A172 (cell line): ENCODE measurements around the gene OR2AT4. TPM values are rescaled to one million over a fixed set of nuclear protein-coding genes. Genes with fewer than 3 reads are reported as not detected.
"Not testable (repeated sequence)": the region's sequence is repeated elsewhere in the genome, so short reads cannot be mapped to it uniquely, and the experiment has no call there.

Source experiments
- DNase-seq: peaks from one replicate; pipeline ENCODE4 v3.0.0-alpha.2; 2015; ENCODE audit warnings: low spot score
- total RNA-seq: library from RNA; depleted of rRNA; stranded (reverse); fragments of >200 nt; shearing (Covaris generic); gene quantifications from 2 replicates; pipeline ENCODE4 v1.2.3, GENCODE V29; 2014

The OR2AT4 gene
- total RNA-seq, 1 experiment from 2014 or later, result not detected

- DNase-seq, result peak; percentile 83
Observed at GRCh38 chr11:75103380-75104026, 6.8 kb upstream of the OR2AT4 start.

- DNase-seq, result no peak
Observed at GRCh38 chr11:75101424-75102128, 4.9 kb upstream of the OR2AT4 start.

GRCh38 chr11:75100314-75100713 lies 3.6 kb upstream of the OR2AT4 start:
- DNase-seq, result peak; percentile 91

GRCh38 chr11:75099635-75100034 lies 3.0 kb upstream of the OR2AT4 start:
- no peak for DNase-seq

- DNase-seq, result not testable (repeated sequence)
Observed at GRCh38 chr11:75098835-75099439, 2.3 kb upstream of the OR2AT4 start.

- not testable (repeated sequence) for DNase-seq
Observed at GRCh38 chr11:75098181-75098580, 1.5 kb upstream of the OR2AT4 start.

GRCh38 chr11:75097173-75097557 lies 489 bp upstream of the OR2AT4 start:
- DNase-seq, result no peak

GRCh38 chr11:75094382-75094781 lies 2.3 kb downstream of the OR2AT4 start:
- not testable (repeated sequence) for DNase-seq

GRCh38 chr11:75090671-75091177 lies 6.0 kb downstream of the OR2AT4 start:
- no peak for DNase-seq

- no peak for DNase-seq
Observed at GRCh38 chr11:75087319-75088305, 9.1 kb downstream of the OR2AT4 start.

- DNase-seq, result no peak
Observed at GRCh38 chr11:75084883-75085282, 11.8 kb downstream of the OR2AT4 start.

GRCh38 chr11:75083217-75083605 lies 13.5 kb downstream of the OR2AT4 start:
- DNase-seq, result no peak

GRCh38 chr11:75082601-75083216 lies 14.0 kb downstream of the OR2AT4 start:
- no peak for DNase-seq

- DNase-seq, result no peak
Observed at GRCh38 chr11:75079546-75079945, 17.1 kb downstream of the OR2AT4 start.

- DNase-seq, result peak; percentile 86
Observed at GRCh38 chr11:75078233-75078632, 18.4 kb downstream of the OR2AT4 start.

- DNase-seq, result no peak
Observed at GRCh38 chr11:75077316-75077715, 19.4 kb downstream of the OR2AT4 start.

GRCh38 chr11:75076671-75077070 lies 20.0 kb downstream of the OR2AT4 start:
- DNase-seq, result no peak

GRCh38 chr11:75073459-75074190 lies 23.1 kb downstream of the OR2AT4 start:
- DNase-seq, result no peak

- no peak for DNase-seq
Observed at GRCh38 chr11:75072582-75072981, 24.1 kb downstream of the OR2AT4 start.

- DNase-seq, result no peak
Observed at GRCh38 chr11:75069473-75069872, 27.2 kb downstream of the OR2AT4 start.
